Measurements from ENCODE around the gene LMO7. TPM values are rescaled to one million over a fixed set of nuclear protein-coding genes. Genes with fewer than 3 reads are reported as not detected.

LMO7 gene
- total RNA-seq, 1 experiment from 2014 or later = 20.4 TPM

DNA sequence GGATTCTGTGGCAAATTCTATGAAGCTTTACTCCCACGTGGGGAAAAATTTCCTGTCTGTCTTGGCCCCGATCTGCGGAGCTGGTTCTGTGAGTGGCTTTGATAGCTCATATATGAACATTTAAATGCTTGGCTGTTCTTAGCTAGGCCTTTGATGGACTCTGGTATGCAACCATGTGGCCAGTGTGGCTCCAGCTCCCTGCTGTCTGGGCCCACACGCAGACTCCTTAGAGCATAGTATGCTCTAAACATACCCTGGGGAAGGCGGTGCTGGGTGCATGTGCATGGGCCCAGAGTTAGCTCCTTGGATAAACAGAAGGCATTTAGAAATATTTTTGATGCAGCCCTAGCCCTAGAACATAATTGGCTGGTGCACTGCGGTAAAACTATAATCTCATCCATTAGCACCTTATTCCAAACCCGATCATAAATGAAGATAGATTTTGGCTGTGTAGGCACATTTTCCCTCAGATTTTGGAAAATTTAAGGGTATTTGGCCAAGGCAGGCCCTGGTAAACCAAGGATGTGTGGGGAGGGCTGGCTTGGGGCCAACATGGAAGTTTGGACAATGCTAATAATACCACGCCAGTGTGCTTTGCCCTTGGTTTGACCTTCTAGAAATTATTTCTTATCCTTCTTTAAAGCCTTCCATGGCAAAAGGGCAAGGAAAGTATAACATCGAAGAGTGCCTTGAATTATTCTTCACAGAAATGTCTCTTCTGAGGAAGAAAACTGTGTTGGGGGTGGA lies 153.5 kb downstream of the LMO7 start:
- Histone ChIP-seq H3K4ac (ENCODE audit: low read depth, low read length) (no peak overlapping the region), H2AK5ac (ENCODE audit: insufficient read length, low read length) (no peak overlapping the region), H4K91ac (ENCODE audit: insufficient read length, low read depth, low read length) (no peak overlapping the region), H3K56ac (ENCODE audit: insufficient read length, low read depth, low read length) (no peak overlapping the region), H4K20me1 (ENCODE audit: control insufficient read depth, insufficient read depth, insufficient read length) (no peaks in the 10 kb centered on the region), H2AFZ (ENCODE audit: low read length) (no peak overlapping the region), H2BK12ac (ENCODE audit: insufficient read length, low read depth, low read length) (no peak overlapping the region), H2BK15ac (ENCODE audit: low read depth, low read length) (no peak overlapping the region), H2BK20ac (ENCODE audit: low read depth, low read length, poor library complexity, severe bottlenecking) (no peak overlapping the region), H3K4me1 (ENCODE audit: insufficient read depth, low read length) (no peaks in the 10 kb centered on the region), H3K79me2 (ENCODE audit: insufficient read depth, low read length) (no peaks in the 10 kb centered on the region), H3K9me3 (ENCODE audit: control insufficient read depth, low read depth, low read length) (no peaks in the 10 kb centered on the region), H3K79me1 (ENCODE audit: insufficient read depth, low read depth, low read length, poor library complexity, severe bottlenecking) (no peaks in the 10 kb centered on the region), H3K9ac (ENCODE audit: extremely low read depth, insufficient read length, low read length) (no peak overlapping the region), H3K23ac (ENCODE audit: insufficient read length, low read depth, low read length) (no peak overlapping the region), H2BK120ac (ENCODE audit: low read depth, low read length, poor library complexity, severe bottlenecking) (no peak overlapping the region), H3T11ph (ENCODE audit: low read length) (no peak overlapping the region), H3K27me3 (ENCODE audit: insufficient read depth, low read length) (no peaks in the 10 kb centered on the region; the same call in 1 of the 2 replicates), H3K4me2 (ENCODE audit: insufficient read depth, insufficient read length, low read length) (no peak overlapping the region), H3K14ac (ENCODE audit: insufficient read depth, low read length) (no peak overlapping the region), H3K23me2 (ENCODE audit: insufficient read length, low read depth, low read length, poor library complexity, severe bottlenecking) (no peaks in the 10 kb centered on the region), H4K5ac (ENCODE audit: insufficient read length, low read depth, low read length) (no peak overlapping the region), H3K18ac (ENCODE audit: insufficient read length, low read depth, low read length) (no peak overlapping the region), H4K8ac (replicated peaks; ENCODE audit: insufficient read length, low read depth, low read length) (no peak overlapping the region), H2BK5ac (ENCODE audit: insufficient read length, low read length) (no peak overlapping the region), H3K27ac (ENCODE audit: insufficient read length, low read depth, low read length) (no peak overlapping the region)
- no peak overlapping the region for H3K4me3 Mint-ChIP-seq
- peaks cover 10 to 16% of the 10 kb centered on the region in 2 experiments for H3K4me1 Mint-ChIP-seq
- H3K36me3 Mint-ChIP-seq (ENCODE audit: insufficient read depth in 1 of 3, low read depth in 3 of 3) = no peaks in the 10 kb centered on the region
- no CpG with 5 or more reads among the region's 9 CpGs for WGBS (ENCODE audit: extremely low coverage, insufficient read length, low lambda C conversion rate)
- H3K9me3 Mint-ChIP-seq = no peaks in the 10 kb centered on the region; a peak in 1 of 5 replicates
- TF ChIP-seq CTCF (conservative IDR thresholded peaks at IDR 0.05) = no peak
- H3K27ac Mint-ChIP-seq = no peak overlapping the region
- no peaks in the 10 kb centered on the region for H3K27me3 Mint-ChIP-seq (ENCODE audit: low read depth)
- DNase-seq = no peak
